SK-N-MC (cell line): ENCODE measurements around the gene SMARCB1.

Experiments used
- EZH2 ChIP-seq: fragments of 200-600 bp; sonication (generic); IDR thresholded peaks from one replicate; pipeline ENCODE4 v1.6.1; 2017; ENCODE audit warnings: antibody characterized with exemption
- FOXP2 ChIP-seq: optimal IDR thresholded peaks from 2 replicates; pipeline ENCODE3; 2011; ENCODE audit warnings: mild to moderate bottlenecking, moderate library complexity; ENCODE audit not compliant: insufficient read depth; ENCODE audit errors: extremely low read length, control extremely low read depth
- POLR2AphosphoS5 ChIP-seq: IDR thresholded peaks from 2 replicates; pipeline ENCODE4 v1.6.1; 2012; ENCODE audit warnings: mild to moderate bottlenecking, low read depth, low read length, borderline replicate concordance

GRCh38 chr22:23782252-23782651 is 4.5 kb upstream of the SMARCB1 start:
- no peak for TF ChIP-seq EZH2
- TF ChIP-seq POLR2AphosphoS5: no peak
- no peak for TF ChIP-seq FOXP2
